Lung (tissue), 12 donors: ENCODE measurements around the gene SKP2. TPM values are rescaled to one million over a fixed set of nuclear protein-coding genes. Genes with fewer than 3 reads are reported as not detected.

ENCODE experiments used
- ATAC-seq: fragments of 200-7000 bp; cut with Tn5 transposase; one replicate; pipeline ENCODE4 v1.9.1; 2020; ENCODE audit warnings: moderate number of reproducible peaks; ENCODE audit not compliant: insufficient read depth, low FRiP score
- DNase-seq, 3 donors: peaks; one replicate each; pipeline ENCODE4 v3.0.0-alpha.2; 2013 to 2017
- H3K27ac ChIP-seq, 2 donors: one replicate each; pipeline ENCODE4 v1.5.1; 2013; ENCODE audit warnings: mild to moderate bottlenecking in 2 of 2, moderate library complexity in 2 of 2, control low read depth in 1 of 2, inconsistent platforms in 1 of 2, low read depth in 1 of 2, low read length in 1 of 2
- H3K27me3 ChIP-seq, 3 donors: one replicate each; pipeline ENCODE4 v1.5.1; 2013; ENCODE audit warnings: low read length in 2 of 3; ENCODE audit not compliant: control insufficient read depth in 3 of 3, insufficient read depth in 3 of 3
- H3K36me3 ChIP-seq, 4 donors: one replicate each; pipeline ENCODE4 v1.5.1; 2013; ENCODE audit warnings: low read length in 4 of 4, mild to moderate bottlenecking in 1 of 4, moderate library complexity in 1 of 4; ENCODE audit not compliant: control insufficient read depth in 4 of 4, insufficient read depth in 4 of 4
- H3K4me1 ChIP-seq, 5 donors: one replicate each; pipeline ENCODE4 v1.5.1; 2013; ENCODE audit warnings: low read length in 5 of 5, mild to moderate bottlenecking in 2 of 5, moderate library complexity in 1 of 5; ENCODE audit not compliant: control insufficient read depth in 5 of 5, insufficient read depth in 5 of 5
- H3K4me3 ChIP-seq: one replicate; pipeline ENCODE4 v1.5.1; 2013; ENCODE audit warnings: mild to moderate bottlenecking, control low read depth, moderate library complexity
- H3K9ac ChIP-seq, 2 donors: one replicate each; pipeline ENCODE4 v1.5.1; 2013; ENCODE audit warnings: low read length in 2 of 2, control low read depth in 1 of 2; ENCODE audit not compliant: insufficient read depth in 1 of 2
- H3K9me3 ChIP-seq, 4 donors: one replicate each; pipeline ENCODE4 v1.5.1; 2013; ENCODE audit warnings: low read length in 3 of 4, mild to moderate bottlenecking in 1 of 4, moderate library complexity in 1 of 4; ENCODE audit not compliant: control insufficient read depth in 4 of 4, insufficient read depth in 3 of 4
- CTCF ChIP-seq: IDR thresholded peaks from 2 replicates; pipeline ENCODE4 v1.5.1; 2012; ENCODE audit warnings: mild to moderate bottlenecking; ENCODE audit errors: control extremely low read depth, extremely low read depth
- WGBS, 2 donors: extraction: QIAGEN DNeasy Blood & Tissue Kit; methylation state at CpG; one replicate each; pipeline ENCODE4 v1.1.7; 2013; 5-methylcytosine and 5-hydroxymethylcytosine counted together
- polyA plus RNA-seq, 2 donors: library from polyadenylated mRNA; stranded (reverse); fragments of 200-250 nt; gene quantifications; one replicate each; pipeline ENCODE4 v1.2.1, GENCODE V29; 2013
- total RNA-seq, 2 donors: library from RNA; depleted of rRNA in 1 of 2; stranded (reverse); fragments of >200 nt in 1 of 2; gene quantifications; one replicate each; pipeline ENCODE4 v1.2.1, GENCODE V29; 2014 to 2021
- donor health status: control.
- donor health status: control.
- donor health status: Bipolar disorder and iron deficiency.
- donor health status: healthy.
- donor health status: DM: yes; HTN: yes; CAD: no.

SKP2 gene
- total and polyA plus RNA-seq, 4 donors: 4.8 to 30.6 (median 10.0) TPM

DNA sequence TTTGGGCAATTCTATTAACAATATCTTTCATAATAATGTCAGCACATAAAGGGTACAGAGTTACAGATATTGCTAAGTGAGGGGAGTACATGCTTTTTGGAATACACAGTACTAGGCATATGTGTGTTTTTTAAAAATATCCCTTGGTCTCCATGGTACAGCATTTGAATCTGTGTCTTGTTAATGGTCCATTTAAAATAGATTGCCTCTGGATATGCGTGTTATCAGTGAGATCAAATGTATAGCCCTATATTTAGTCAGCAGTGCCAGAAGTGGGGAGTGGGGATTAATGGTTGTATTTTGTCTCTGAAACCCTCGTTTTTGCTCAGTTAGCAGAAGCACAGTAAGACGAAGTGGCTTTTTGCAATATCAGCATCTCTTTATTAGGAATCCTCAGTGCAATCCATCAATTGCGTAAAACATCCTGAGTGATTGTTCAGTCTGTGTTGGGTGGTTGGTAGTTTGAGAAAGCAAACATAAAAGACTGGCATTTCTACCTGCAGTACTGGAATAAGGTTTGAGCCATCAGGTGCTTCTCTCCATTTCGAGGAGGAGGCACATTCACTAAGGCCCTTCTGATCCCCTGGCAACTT is 19.0 kb downstream of the SKP2 start:
- ATAC-seq (no peak), DNase-seq (no peak)
- no peak for TF ChIP-seq CTCF
- H3K9ac ChIP-seq: no peak overlapping the region
- no peaks in the 10 kb centered on the region for H3K27me3 ChIP-seq
- no peak overlapping the region for H3K27ac ChIP-seq
- WGBS, 2 donors: 69 to 80% methylated on average over 5 of the region's 5 CpGs
- H3K36me3 ChIP-seq: peaks cover 23 to 43% (median 41%) of the 10 kb centered on the region in 4 donors
- no peak overlapping the region for H3K4me3 ChIP-seq
- H3K9me3 ChIP-seq: peaks cover 0 to 3% (median 0%) of the 10 kb centered on the region in 4 donors
- peaks cover 0 to 19% (median 0%) of the 10 kb centered on the region in 5 donors for H3K4me1 ChIP-seq

DNA sequence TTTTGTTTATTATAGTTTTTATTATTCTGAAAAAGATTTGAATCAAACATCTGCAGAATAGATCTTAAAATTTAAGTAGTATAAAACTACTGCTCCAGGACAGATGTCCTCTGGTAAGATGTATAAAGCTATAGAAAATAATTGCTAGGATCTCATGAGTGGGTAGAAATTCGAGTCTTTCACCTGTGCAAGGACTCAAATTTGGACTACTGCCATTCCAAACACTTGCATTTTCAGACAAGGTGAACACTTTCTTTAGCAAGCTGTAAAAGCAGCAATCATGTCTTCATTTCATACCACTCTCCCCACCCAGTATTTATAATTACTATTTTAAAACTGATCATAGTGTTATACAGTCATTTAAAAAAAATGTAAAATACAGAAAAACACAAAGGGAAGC is 20.7 kb downstream of the SKP2 start:
- DNase-seq (peak in 1 of 3 donors; percentile 72), ATAC-seq (no peak)
- Histone ChIP-seq H3K27me3 (no peaks in the 10 kb centered on the region), H3K36me3 (peaks cover 19 to 41% (median 37%) of the 10 kb centered on the region in 4 donors), H3K4me1 (peaks cover 0 to 19% (median 0%) of the 10 kb centered on the region in 5 donors), H3K27ac (no peak overlapping the region), H3K9ac (no peak overlapping the region), H3K9me3 (peaks cover 0 to 3% (median 0%) of the 10 kb centered on the region in 4 donors), H3K4me3 (no peak overlapping the region)
- 67 to 74% methylated on average over 1 of the region's 1 CpG for WGBS, 2 donors
- no peak for TF ChIP-seq CTCF

DNA sequence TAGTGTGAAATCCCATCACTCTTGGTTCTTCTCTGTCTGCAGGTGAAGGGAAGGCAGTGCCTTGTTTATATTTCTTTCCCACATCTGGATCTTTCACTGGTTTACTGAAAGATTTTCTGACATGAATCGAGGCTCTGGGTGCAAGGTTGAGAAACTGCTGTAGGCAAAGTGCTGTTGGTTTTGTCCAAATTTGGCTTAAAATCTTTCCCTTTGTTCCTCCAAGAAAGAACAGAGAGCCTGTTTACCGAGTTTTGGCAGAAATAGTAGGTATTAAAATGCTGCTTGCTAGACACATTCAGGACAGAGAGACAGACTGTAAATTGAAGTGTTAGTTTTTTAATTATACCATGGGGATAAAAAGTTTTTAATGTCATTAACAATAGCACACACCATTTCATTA is 21.5 kb downstream of the SKP2 start:
- no peak for TF ChIP-seq CTCF
- WGBS, 2 donors: 77 to 80% methylated on average over 2 of the region's 2 CpGs

More for the DNA sequence above, 21.5 kb downstream of the SKP2 start:
- no peak overlapping the region for H3K27ac ChIP-seq
- peaks cover 13 to 41% (median 35%) of the 10 kb centered on the region in 4 donors for H3K36me3 ChIP-seq
- no peak for ATAC-seq
- no peaks in the 10 kb centered on the region for H3K27me3 ChIP-seq
- H3K4me3 ChIP-seq: no peak overlapping the region
- no peak overlapping the region for H3K9ac ChIP-seq
- no peak for DNase-seq
- peaks cover 0 to 19% (median 0%) of the 10 kb centered on the region in 5 donors for H3K4me1 ChIP-seq
- peaks cover 0 to 3% (median 0%) of the 10 kb centered on the region in 4 donors for H3K9me3 ChIP-seq
